HG03095 (cell line): ENCODE data around the gene ARHGAP19.
"Not testable (repeated sequence)": the region's sequence is repeated elsewhere in the genome, so short reads cannot be mapped to it uniquely, and the experiment has no call there.

Source experiments
- ATAC-seq: cut with Tn5 transposase; IDR thresholded peaks from one replicate; pipeline ENCODE4 v1.9.1; 2021; ENCODE audit warnings: moderate library complexity; ENCODE audit not compliant: unreplicated experiment

ARHGAP19 gene

DNA sequence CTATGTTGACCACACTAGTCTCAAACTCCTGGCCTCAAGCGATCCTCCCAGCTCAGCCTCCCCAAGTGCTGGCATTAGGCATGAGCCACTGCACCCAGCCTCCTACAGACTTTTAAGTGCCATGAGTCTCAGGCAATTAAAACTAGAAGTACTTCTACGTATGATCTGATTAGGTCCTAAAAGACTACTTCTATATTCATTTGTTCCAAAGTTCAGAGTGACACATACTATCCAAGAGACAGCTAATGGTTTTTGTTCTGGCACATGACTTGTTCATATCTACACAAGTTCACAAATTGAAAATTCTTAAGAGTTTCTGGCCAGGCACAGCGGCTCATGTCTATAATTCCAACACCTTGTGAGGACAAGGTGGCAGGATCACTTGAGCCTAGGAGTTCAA lies 11.7 kb downstream of the ARHGAP19 start:
- ATAC-seq: no peak

GRCh38 chr10:97279121-97279815 lies 13.2 kb downstream of the ARHGAP19 start:
- ATAC-seq: no peak

- no peak for ATAC-seq
These were observed 13.9 kb downstream of the ARHGAP19 start for GRCh38 chr10:97278491-97278989.

DNA sequence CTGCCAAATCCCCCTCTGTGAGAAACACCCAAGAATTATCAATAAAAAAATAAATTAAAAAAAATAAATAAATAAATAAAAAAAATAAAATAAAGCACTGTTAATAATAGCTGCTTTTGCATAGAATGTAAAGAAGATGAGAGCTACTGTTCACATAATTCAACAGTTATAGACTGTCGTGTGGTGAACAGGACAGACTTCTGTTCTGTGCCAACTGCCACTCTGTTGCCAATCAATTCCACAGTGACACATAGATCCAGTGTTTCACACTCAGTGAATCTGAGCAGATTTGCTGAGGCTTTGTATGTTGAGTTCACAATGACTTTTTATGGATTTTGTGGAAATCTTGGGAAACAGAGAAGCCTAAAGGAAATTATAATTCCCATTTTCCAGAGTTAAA lies 14.9 kb downstream of the ARHGAP19 start:
- no peak for ATAC-seq

- no peak for ATAC-seq
These were observed 17.6 kb downstream of the ARHGAP19 start for GRCh38 chr10:97274828-97275227.

- no peak for ATAC-seq
These were observed 18.7 kb downstream of the ARHGAP19 start for GRCh38 chr10:97273700-97274099.

GRCh38 chr10:97270523-97271154 lies 21.8 kb downstream of the ARHGAP19 start:
- ATAC-seq: no peak

GRCh38 chr10:97267671-97268070 lies 24.8 kb downstream of the ARHGAP19 start:
- ATAC-seq: no peak

DNA sequence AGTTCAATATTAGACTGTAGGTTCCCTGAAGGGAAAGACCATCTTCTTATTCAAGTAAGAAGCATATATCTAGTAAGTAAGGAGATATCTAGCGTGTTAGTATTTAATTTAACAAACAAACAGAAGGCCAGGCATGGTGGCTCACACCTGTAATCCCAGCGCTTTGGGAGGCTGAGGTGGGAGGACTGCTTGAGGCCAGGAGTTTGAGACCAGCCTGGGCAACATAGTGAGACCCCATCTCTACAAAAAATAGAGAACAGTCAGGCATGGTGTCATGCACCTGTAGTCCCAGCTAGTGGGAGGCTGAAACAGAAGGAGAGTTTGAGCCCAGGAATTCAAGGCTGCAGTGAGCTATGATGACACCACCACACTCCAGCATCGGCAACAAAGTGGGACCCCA lies 27.3 kb downstream of the ARHGAP19 start:
- ATAC-seq: not testable (repeated sequence)

GRCh38 chr10:97263971-97264370 lies 28.5 kb downstream of the ARHGAP19 start:
- ATAC-seq: no peak

GRCh38 chr10:97261656-97262055 lies 30.8 kb downstream of the ARHGAP19 start:
- ATAC-seq: no peak

- no peak for ATAC-seq
These were observed 31.3 kb downstream of the ARHGAP19 start for GRCh38 chr10:97261183-97261582.

GRCh38 chr10:97259119-97259518 lies 33.3 kb downstream of the ARHGAP19 start:
- ATAC-seq: no peak

DNA sequence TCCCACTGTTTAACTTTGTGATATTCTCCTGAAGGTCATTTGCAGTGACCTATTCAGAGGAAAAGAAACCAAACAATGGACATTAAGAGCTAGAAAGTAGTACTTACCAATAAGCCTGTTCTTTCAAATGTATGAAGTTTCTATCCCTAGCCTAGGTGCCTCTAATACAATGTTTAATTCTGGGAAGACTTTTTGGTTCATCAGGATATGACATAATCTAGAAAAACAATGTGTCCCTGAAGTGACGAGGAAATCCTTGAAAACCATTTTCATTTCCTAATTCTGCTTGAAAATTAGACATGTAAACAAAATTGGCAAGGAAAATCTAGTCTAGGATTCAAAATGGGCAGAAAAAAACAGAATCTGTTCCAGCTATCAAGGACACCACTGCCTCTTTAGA lies 36.1 kb downstream of the ARHGAP19 start:
- ATAC-seq: no peak

- ATAC-seq: no peak
These were observed 36.7 kb downstream of the ARHGAP19 start for GRCh38 chr10:97255512-97256293.

GRCh38 chr10:97254694-97255093 lies 37.7 kb downstream of the ARHGAP19 start:
- ATAC-seq: no peak

DNA sequence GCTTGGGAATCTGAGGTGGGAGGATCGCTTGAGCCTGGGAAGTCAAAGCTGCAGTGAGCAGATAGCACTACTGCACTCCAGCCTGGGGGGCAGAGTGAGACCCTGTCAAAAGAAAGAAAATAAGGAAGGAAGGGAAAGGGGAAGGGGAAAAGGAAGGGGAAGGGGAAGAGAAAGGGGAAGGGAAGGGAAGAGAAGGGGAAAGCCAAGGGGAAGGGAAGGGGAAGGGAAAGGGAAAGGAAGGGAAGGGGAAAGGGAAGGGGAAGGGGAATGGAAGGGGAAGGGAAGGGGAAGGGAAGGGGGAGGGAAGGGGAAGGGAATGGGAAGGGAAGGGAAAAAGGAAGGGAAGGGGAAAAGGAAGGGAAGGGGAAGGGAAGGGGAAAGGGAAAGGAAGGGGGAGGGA lies 41.5 kb downstream of the ARHGAP19 start:
- no peak for ATAC-seq

DNA sequence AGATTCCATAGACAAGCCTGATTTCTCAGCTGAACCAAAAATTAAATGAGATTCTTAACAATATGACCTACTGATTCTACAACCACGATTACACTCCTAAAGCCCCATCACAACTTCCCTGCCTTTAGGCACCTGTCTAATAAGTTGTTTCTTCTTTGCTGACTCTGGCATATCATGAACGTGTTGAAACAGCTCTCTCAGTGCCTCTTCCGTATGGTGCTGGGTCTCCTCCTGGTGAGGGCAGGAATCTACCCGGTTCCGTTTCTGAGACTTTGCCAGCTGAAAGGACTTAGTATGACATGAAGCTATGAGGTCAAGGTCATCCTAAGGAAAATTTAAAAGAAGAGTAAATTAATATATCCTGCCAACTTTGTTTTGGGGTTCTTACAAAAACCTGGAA lies 48.6 kb downstream of the ARHGAP19 start:
- no peak for ATAC-seq

- no peak for ATAC-seq
These were observed 53.6 kb downstream of the ARHGAP19 start for GRCh38 chr10:97238855-97239254.

- no peak for ATAC-seq
These were observed 57.1 kb downstream of the ARHGAP19 start for GRCh38 chr10:97235353-97235752.

DNA sequence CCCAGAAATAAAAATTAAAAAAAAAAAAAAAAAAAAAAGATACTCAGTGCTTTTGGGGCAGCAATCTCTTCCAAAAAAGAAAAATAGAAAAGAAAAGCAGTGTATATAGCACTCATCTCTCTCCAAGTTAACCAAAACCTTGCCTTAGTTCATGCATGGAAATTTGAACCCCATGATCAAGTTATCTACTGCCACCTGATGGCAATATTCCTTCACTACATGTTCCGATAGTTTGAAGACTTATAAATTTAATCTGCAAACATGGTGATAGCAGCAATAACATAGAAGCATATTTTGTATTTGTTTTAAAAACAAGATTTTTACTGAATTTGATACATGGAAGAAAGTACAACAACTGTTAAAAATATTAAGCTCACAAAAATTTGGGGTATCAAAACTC lies 58.0 kb downstream of the ARHGAP19 start:
- no peak for ATAC-seq

GRCh38 chr10:97230146-97230545 lies 62.3 kb downstream of the ARHGAP19 start:
- ATAC-seq: no peak
